Endodermal cell (in vitro differentiated cells): Measurements from ENCODE around the gene ZCRB1. TPM values are rescaled to one million over a fixed set of nuclear protein-coding genes. Genes with fewer than 3 reads are reported as not detected.
"Not testable (repeated sequence)": the region's sequence is repeated elsewhere in the genome, so short reads cannot be mapped to it uniquely, and the experiment has no call there.

Experiments used
- DNase-seq: peaks from one replicate; pipeline ENCODE4 v3.0.0-alpha.2; 2017
- H3K27ac ChIP-seq: 2 replicates; pipeline ENCODE4 v1.5.1; 2013; ENCODE audit warnings: mild to moderate bottlenecking, low read depth, low read length, moderate library complexity
- H3K27me3 ChIP-seq: 2 replicates; pipeline ENCODE4 v1.6.1; 2013; ENCODE audit warnings: mild to moderate bottlenecking, low read length, moderate library complexity; ENCODE audit not compliant: insufficient read depth, control insufficient read depth, poor library complexity, severe bottlenecking
- H3K36me3 ChIP-seq: 2 replicates; pipeline ENCODE4 v1.7.0; 2013; ENCODE audit warnings: mild to moderate bottlenecking, low read length, moderate library complexity; ENCODE audit not compliant: control insufficient read depth, insufficient read depth
- H3K4me1 ChIP-seq: one replicate; pipeline ENCODE4 v1.7.0; 2013; ENCODE audit warnings: low read length; ENCODE audit not compliant: control insufficient read depth, insufficient read depth
- H3K4me3 ChIP-seq: 2 replicates; pipeline ENCODE4 v1.5.1; 2013; ENCODE audit warnings: mild to moderate bottlenecking, low read length, moderate library complexity
- H3K9ac ChIP-seq: 2 replicates; pipeline ENCODE4 v1.6.1; 2013; ENCODE audit warnings: mild to moderate bottlenecking, low read length, moderate library complexity; ENCODE audit not compliant: poor library complexity, severe bottlenecking; ENCODE audit errors: extremely low read depth
- H3K9me3 ChIP-seq: 2 replicates; pipeline ENCODE4 v1.6.1; 2013; ENCODE audit warnings: mild to moderate bottlenecking, low read length, moderate library complexity; ENCODE audit not compliant: control insufficient read depth
- H3K27ac Mint-ChIP-seq: 2 replicates; pipeline ENCODE4 v1.8.0; 2020; ENCODE audit warnings: mixed read lengths
- H3K27me3 Mint-ChIP-seq: 2 replicates; pipeline ENCODE4 v1.8.0; 2021; ENCODE audit warnings: mild to moderate bottlenecking, mixed read lengths; ENCODE audit not compliant: insufficient read depth
- H3K36me3 Mint-ChIP-seq: 2 replicates; pipeline ENCODE4 v1.8.0; 2020; ENCODE audit warnings: low read depth, mixed read lengths
- H3K4me1 Mint-ChIP-seq: 2 replicates; pipeline ENCODE4 v1.8.0; 2020; ENCODE audit warnings: mixed read lengths
- H3K4me3 Mint-ChIP-seq: 2 replicates; pipeline ENCODE4 v1.8.0; 2020; ENCODE audit warnings: mild to moderate bottlenecking, moderate library complexity, mixed read lengths
- H3K9me3 Mint-ChIP-seq: 2 replicates; pipeline ENCODE4 v1.8.0; 2020; ENCODE audit warnings: mild to moderate bottlenecking, mixed read lengths
- WGBS, 2 experiments: methylation state at CpG; one replicate each; pipeline versions ENCODE4 v1.1.5 to v1.1.7; 2013; ENCODE audit warnings: missing lambda C conversion rate in 2 of 2, mixed read lengths in 1 of 2; ENCODE audit not compliant: insufficient coverage in 1 of 2, insufficient read length in 1 of 2; 5-methylcytosine and 5-hydroxymethylcytosine counted together
- total RNA-seq, 2 donors: library from RNA; stranded (reverse); fragmentation: NEBNext Ultra II Directional in 1 of 2; extraction: Animal tissue kit (Norgen Biotek cat#: 25700) in 1 of 2; gene quantifications; 2 replicates in 1 of 2; 3 replicates in 1 of 2; pipeline ENCODE4 v1.2.1, GENCODE V29; 2021
- TF ChIP-seq, protein P1 (sequence below): fragments of 200-600 bp; sonication (generic); conservative IDR thresholded peaks from 2 replicates; pipeline ENCODE4 v1.5.0; 2021; ENCODE audit warnings: antibody characterized with exemption, mild to moderate bottlenecking

Gene ZCRB1
- total RNA-seq, 2 donors from 2014 or later = 61.1 to 78.4 TPM

DNA sequence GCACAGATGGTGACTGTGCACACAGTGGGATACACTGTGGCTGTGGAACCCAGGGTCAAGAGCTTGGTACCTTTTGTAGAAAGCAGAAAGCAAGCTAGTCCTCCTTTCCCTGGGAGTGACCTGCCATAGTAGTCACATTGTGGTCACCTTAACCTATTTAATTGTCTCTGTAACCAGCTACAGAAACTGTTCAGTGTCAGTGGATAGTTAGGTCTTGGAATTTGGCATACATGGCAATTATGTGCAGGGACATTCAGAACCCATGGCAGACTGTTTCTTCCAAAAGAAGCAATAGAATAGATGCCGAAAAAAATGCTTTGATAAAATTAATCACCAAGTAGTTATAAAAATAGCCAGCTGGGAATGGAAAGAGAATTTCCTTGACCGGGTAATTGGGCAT, 30.4 kb upstream of the ZCRB1 start:
- H3K27me3 ChIP-seq = no peaks in the 10 kb centered on the region
- no peaks in the 10 kb centered on the region for H3K9me3 ChIP-seq
- H3K27ac ChIP-seq = no peak overlapping the region
- Mint-ChIP-seq H3K36me3 (peaks cover 40% of the 10 kb centered on the region), H3K27ac (no peak overlapping the region), H3K4me1 (no peaks in the 10 kb centered on the region), H3K27me3 (no peaks in the 10 kb centered on the region), H3K4me3 (no peak overlapping the region), H3K9me3 (no peaks in the 10 kb centered on the region)
- no peak overlapping the region for H3K4me3 ChIP-seq
- H3K4me1 ChIP-seq = no peaks in the 10 kb centered on the region
- WGBS, 2 experiments = 83% methylated on average over 1 of the region's 2 CpGs; no CpG with 5 or more reads in 1 of the 2 experiments
- no peak overlapping the region for H3K9ac ChIP-seq
- TF ChIP-seq, protein P1, sequence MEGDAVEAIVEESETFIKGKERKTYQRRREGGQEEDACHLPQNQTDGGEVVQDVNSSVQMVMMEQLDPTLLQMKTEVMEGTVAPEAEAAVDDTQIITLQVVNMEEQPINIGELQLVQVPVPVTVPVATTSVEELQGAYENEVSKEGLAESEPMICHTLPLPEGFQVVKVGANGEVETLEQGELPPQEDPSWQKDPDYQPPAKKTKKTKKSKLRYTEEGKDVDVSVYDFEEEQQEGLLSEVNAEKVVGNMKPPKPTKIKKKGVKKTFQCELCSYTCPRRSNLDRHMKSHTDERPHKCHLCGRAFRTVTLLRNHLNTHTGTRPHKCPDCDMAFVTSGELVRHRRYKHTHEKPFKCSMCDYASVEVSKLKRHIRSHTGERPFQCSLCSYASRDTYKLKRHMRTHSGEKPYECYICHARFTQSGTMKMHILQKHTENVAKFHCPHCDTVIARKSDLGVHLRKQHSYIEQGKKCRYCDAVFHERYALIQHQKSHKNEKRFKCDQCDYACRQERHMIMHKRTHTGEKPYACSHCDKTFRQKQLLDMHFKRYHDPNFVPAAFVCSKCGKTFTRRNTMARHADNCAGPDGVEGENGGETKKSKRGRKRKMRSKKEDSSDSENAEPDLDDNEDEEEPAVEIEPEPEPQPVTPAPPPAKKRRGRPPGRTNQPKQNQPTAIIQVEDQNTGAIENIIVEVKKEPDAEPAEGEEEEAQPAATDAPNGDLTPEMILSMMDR = no peak
- no peak for DNase-seq
- peaks cover 61% of the 10 kb centered on the region for H3K36me3 ChIP-seq

DNA sequence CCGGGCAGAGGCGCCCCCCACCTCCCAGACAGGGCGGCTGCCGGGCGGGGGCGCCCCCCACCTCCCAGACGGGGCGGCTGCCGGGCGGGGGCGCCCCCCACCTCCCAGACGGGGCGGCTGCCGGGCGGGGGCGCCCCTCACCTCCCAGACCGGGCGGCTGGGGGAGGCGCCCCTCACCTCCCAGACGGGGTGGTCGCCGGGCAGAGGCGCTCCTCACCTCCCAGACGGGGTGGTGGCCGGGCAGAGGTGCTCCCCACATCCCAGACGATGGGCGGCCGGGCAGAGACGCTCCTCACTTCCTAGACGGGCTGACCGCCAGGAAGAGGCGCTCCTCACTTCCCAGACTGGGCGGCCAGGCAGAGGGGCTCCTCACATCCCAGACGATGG, 24.1 kb upstream of the ZCRB1 start:
- not testable (repeated sequence) for H3K9me3 ChIP-seq, H3K4me1 Mint-ChIP-seq, H3K27ac ChIP-seq, H3K4me3 ChIP-seq, H3K27me3 ChIP-seq, H3K9ac ChIP-seq, H3K27me3 Mint-ChIP-seq, H3K27ac Mint-ChIP-seq, DNase-seq, H3K4me3 Mint-ChIP-seq, H3K4me1 ChIP-seq
- peaks cover 18% of the 10 kb centered on the region for H3K9me3 Mint-ChIP-seq
- WGBS, 2 experiments = 96 to 99% methylated on average over 19 to 34 of the region's 34 CpGs
- peaks cover 50% of the 10 kb centered on the region for H3K36me3 Mint-ChIP-seq
- peaks cover 54% of the 10 kb centered on the region for H3K36me3 ChIP-seq

DNA sequence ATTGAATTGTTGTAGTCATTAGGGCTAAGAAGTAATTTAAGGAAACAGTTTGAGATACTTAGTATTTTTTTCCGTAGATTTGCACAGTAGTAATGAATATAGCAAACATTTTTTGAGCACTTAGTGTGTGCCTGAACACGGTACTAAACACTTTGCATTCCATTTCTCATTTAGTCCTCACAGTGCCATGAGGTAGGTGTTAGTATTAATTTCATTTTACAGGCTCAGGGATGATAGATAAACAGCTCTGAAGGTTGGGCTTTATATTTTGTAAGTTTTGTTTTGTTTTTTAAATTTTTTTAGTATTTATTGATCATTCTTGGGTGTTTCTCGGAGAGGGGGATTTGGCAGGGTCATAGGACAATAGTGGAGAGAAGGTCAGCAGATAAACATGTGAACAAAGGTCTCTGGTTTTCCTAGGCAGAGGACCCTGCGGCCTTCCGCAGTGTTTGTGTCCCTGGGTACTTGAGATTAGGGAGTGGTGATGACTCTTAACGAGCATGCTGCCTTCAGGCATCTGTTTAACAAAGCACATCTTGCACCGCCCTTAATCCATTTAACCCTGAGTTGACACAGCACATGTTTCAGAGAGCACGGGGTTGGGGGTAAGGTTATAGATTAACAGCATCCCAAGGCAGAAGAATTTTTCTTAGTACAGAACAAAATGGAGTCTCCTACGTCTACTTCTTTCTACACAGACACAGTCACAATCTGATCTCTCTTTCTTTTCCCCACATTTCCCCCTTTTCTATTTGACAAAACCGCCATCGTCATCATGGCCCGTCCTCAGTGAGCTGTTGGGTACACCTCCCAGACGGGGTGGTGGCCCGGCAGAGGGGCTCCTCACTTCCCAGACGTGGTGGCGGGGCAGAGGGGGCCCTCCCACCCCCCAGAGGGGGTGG, 23.5 kb upstream of the ZCRB1 start:
- H3K4me3 Mint-ChIP-seq = not testable (repeated sequence)
- WGBS, 2 experiments = 79% methylated on average over 10 of the region's 16 CpGs; no CpG with 5 or more reads in 1 of the 2 experiments

DNA sequence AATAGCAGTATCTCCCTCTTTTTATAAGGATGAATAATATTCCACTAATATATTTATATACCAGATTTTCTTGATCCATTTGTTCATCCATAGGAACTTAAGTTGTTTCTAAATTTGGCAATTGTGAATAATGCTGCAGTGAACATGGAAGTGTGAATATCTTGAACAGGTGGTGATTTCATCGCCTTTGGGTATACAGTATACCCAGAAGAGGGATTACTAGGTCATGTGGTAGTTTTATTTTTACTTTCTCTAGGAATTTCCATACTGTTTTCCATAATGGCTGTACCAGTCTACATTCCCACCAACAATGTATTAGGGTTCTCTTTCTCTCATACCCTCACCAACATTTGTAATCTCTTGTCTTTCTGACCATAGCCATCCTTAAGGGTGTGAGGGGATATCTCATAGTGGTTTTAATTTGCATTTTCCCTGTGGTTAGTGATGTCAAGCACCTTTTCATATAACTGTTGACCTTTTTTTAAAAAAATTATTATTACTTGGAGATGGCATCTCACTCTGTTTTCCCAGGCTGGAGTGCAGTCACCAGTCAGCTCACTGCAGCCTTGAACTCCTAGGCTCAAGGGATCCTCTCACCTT, 20.6 kb upstream of the ZCRB1 start:
- Histone ChIP-seq H3K4me1 (no peaks in the 10 kb centered on the region), H3K27ac (no peak overlapping the region), H3K9ac (no peak overlapping the region), H3K36me3 (peaks cover 50% of the 10 kb centered on the region), H3K27me3 (no peaks in the 10 kb centered on the region), H3K9me3 (peaks cover 4% of the 10 kb centered on the region), H3K4me3 (no peak overlapping the region)
- H3K27ac Mint-ChIP-seq = no peak overlapping the region
- no peak overlapping the region for H3K4me3 Mint-ChIP-seq
- DNase-seq = no peak
- peaks cover 34% of the 10 kb centered on the region for H3K36me3 Mint-ChIP-seq
- no peaks in the 10 kb centered on the region for H3K4me1 Mint-ChIP-seq
- WGBS, 2 experiments = 100% methylated on average over 1 of the region's 1 CpG; no CpG with 5 or more reads in 1 of the 2 experiments
- H3K9me3 Mint-ChIP-seq = peaks cover 18% of the 10 kb centered on the region
- TF ChIP-seq, protein P1 = no peak
- H3K27me3 Mint-ChIP-seq = no peaks in the 10 kb centered on the region

More for the DNA sequence above, 23.5 kb upstream of the ZCRB1 start:
- not testable (repeated sequence) for H3K27ac ChIP-seq, H3K27ac Mint-ChIP-seq, DNase-seq, H3K4me1 ChIP-seq, H3K9me3 ChIP-seq, H3K4me1 Mint-ChIP-seq, H3K27me3 Mint-ChIP-seq, H3K4me3 ChIP-seq, H3K27me3 ChIP-seq, H3K9ac ChIP-seq
- Mint-ChIP-seq H3K36me3 (peaks cover 46% of the 10 kb centered on the region), H3K9me3 (peaks cover 18% of the 10 kb centered on the region)
- peaks cover 51% of the 10 kb centered on the region for H3K36me3 ChIP-seq
